CD14-positive monocyte (primary cell): ENCODE data around the gene ELMO1. TPM values are rescaled to one million over a fixed set of nuclear protein-coding genes. Genes with fewer than 3 reads are reported as not detected.
A peak's percentile ranks its signal among the peaks of the same experiment; 100 is the strongest.

Experiments
- DNase-seq, 3 donors: peaks; one replicate each; pipeline ENCODE4 v3.0.0-alpha.2; 2011 to 2022
- H2AFZ ChIP-seq: 2 replicates; pipeline ENCODE4 v1.6.0; 2012; ENCODE audit warnings: mild to moderate bottlenecking, low read depth, low read length, inconsistent platforms; ENCODE audit not compliant: insufficient read depth, poor library complexity, severe bottlenecking
- H3K27ac ChIP-seq, 2 donors: 1 replicate in 1 of 2; 2 replicates in 1 of 2; pipeline ENCODE4 v1.5.1; 2012 to 2013; ENCODE audit warnings: low read length in 2 of 2, control low read depth in 1 of 2, inconsistent platforms in 1 of 2, low read depth in 1 of 2, mild to moderate bottlenecking in 1 of 2
- H3K27me3 ChIP-seq, 2 donors: one replicate each; pipeline versions ENCODE4 v1.6.0 to v1.6.1; 2011 to 2013; ENCODE audit warnings: low read length in 2 of 2; ENCODE audit not compliant: control insufficient read depth in 2 of 2, insufficient read depth in 2 of 2
- H3K36me3 ChIP-seq, 2 donors: replicated peaks in 1 of 2; 1 replicate in 1 of 2; 2 replicates in 1 of 2; pipeline versions ENCODE4 v1.5.1 to v1.6.1; 2012 to 2013; ENCODE audit warnings: low read length in 2 of 2, control low read depth in 1 of 2, inconsistent platforms in 1 of 2, mild to moderate bottlenecking in 1 of 2; ENCODE audit not compliant: insufficient read depth in 2 of 2, control insufficient read depth in 1 of 2
- H3K4me1 ChIP-seq, 2 donors: 1 replicate in 1 of 2; 2 replicates in 1 of 2; pipeline versions ENCODE4 v1.5.1 to v1.6.1; 2012 to 2013; ENCODE audit warnings: low read length in 2 of 2, control low read depth in 1 of 2, inconsistent platforms in 1 of 2, mild to moderate bottlenecking in 1 of 2, moderate library complexity in 1 of 2; ENCODE audit not compliant: insufficient read depth in 2 of 2, control insufficient read depth in 1 of 2
- H3K4me2 ChIP-seq: replicated peaks from 2 replicates; pipeline ENCODE3; 2012; ENCODE audit warnings: low read length, moderate library complexity, mild to moderate bottlenecking; ENCODE audit not compliant: poor library complexity, severe bottlenecking; ENCODE audit errors: extremely low read depth
- H3K4me3 ChIP-seq, 3 experiments: fragments of 200-600 bp in 1 of 3; sonication (generic) in 1 of 3; replicated peaks in 1 of 3; 1 replicate in 2 of 3; 2 replicates in 1 of 3; pipeline ENCODE4 v1.5.1; 2011 to 2013; ENCODE audit warnings: low read length in 3 of 3, mild to moderate bottlenecking in 3 of 3, control low read depth in 2 of 3, low read depth in 2 of 3, inconsistent platforms in 1 of 3, moderate library complexity in 1 of 3
- H3K79me2 ChIP-seq: 2 replicates; pipeline ENCODE4 v1.6.0; 2012; ENCODE audit warnings: mild to moderate bottlenecking, control low read depth, inconsistent platforms, low read length, moderate library complexity; ENCODE audit not compliant: insufficient read depth
- H3K9ac ChIP-seq: 2 replicates; pipeline ENCODE4 v1.6.0; 2017; ENCODE audit warnings: low read length, mild to moderate bottlenecking; ENCODE audit not compliant: insufficient read depth, poor library complexity, severe bottlenecking
- H3K9me3 ChIP-seq, 2 donors: replicated peaks in 1 of 2; 1 replicate in 1 of 2; 2 replicates in 1 of 2; pipeline versions ENCODE4 v1.5.1 to v1.6.1; 2012 to 2013; ENCODE audit warnings: low read length in 2 of 2, control low read depth in 1 of 2; ENCODE audit not compliant: control insufficient read depth in 1 of 2, insufficient read depth in 1 of 2
- H4K20me1 ChIP-seq: 2 replicates; pipeline ENCODE4 v1.6.0; 2012; ENCODE audit warnings: mild to moderate bottlenecking, low read length, control low read depth, moderate library complexity; ENCODE audit not compliant: insufficient read depth
- H3K27ac Mint-ChIP-seq, 7 donors: one replicate each; pipeline ENCODE4 v1.8.0; 2020; ENCODE audit warnings: mild to moderate bottlenecking in 7 of 7, mixed read lengths in 7 of 7, moderate library complexity in 6 of 7, inconsistent platforms in 2 of 7
- H3K27me3 Mint-ChIP-seq, 3 donors: one replicate each; pipeline ENCODE4 v1.8.0; 2021 to 2022; ENCODE audit warnings: low read depth in 3 of 3, mild to moderate bottlenecking in 3 of 3, mixed read lengths in 3 of 3, moderate library complexity in 3 of 3, inconsistent platforms in 1 of 3
- H3K36me3 Mint-ChIP-seq, 2 donors: one replicate each; pipeline ENCODE4 v1.8.0; 2020; ENCODE audit warnings: mixed read lengths in 2 of 2, inconsistent platforms in 1 of 2, mild to moderate bottlenecking in 1 of 2
- H3K4me1 Mint-ChIP-seq: one replicate; pipeline ENCODE4 v1.8.0; 2020; ENCODE audit warnings: mild to moderate bottlenecking, mixed read lengths
- H3K4me3 Mint-ChIP-seq, 2 donors: one replicate each; pipeline ENCODE4 v1.8.0; 2020; ENCODE audit warnings: mild to moderate bottlenecking in 2 of 2, mixed read lengths in 2 of 2, moderate library complexity in 1 of 2
- H3K9me3 Mint-ChIP-seq, 7 donors: one replicate each; pipeline ENCODE4 v1.8.0; 2020 to 2022; ENCODE audit warnings: mixed read lengths in 7 of 7, mild to moderate bottlenecking in 6 of 7, moderate library complexity in 6 of 7, inconsistent platforms in 2 of 7
- CTCF ChIP-seq: fragments of 200-600 bp; IDR thresholded peaks from one replicate; pipeline ENCODE4 v1.8.0; 2022; ENCODE audit warnings: antibody characterized with exemption, mild to moderate bottlenecking
- WGBS: methylation state at CpG from one replicate; pipeline ENCODE4 v1.1.5; 2013; ENCODE audit warnings: missing lambda C conversion rate; ENCODE audit not compliant: insufficient coverage; 5-methylcytosine and 5-hydroxymethylcytosine counted together
- intact Hi-C, 2 donors: fragments of 100-400 bp; cut with micrococcal nuclease; formaldehyde crosslinking; loops; one replicate each; pipeline versions ENCODE4 v1.15.0 to v1.15.1; 2023
- polyA plus RNA-seq, 3 donors: library from polyadenylated mRNA; depleted of rRNA in 1 of 3; unstranded in 2 of 3; stranded (reverse) in 1 of 3; fragments of 300-500 nt in 2 of 3; fragments of >200 nt in 1 of 3; fragmentation: Illumina TruSeq in 2 of 3; gene quantifications; 1 replicate in 2 of 3; 2 replicates in 1 of 3; pipeline ENCODE4 v1.2.3, GENCODE V29; 2012 to 2021

Gene ELMO1
- polyA plus RNA-seq, 3 donors: 46.6 to 50.2 (median 46.7) TPM

- H3K4me3 Mint-ChIP-seq: no peak overlapping the region
- peaks cover 0 to 12% (median 2%) of the 10 kb centered on the region in 3 donors for H3K27me3 Mint-ChIP-seq
- peaks cover 0 to 3% of the 10 kb centered on the region in 2 donors for H3K36me3 Mint-ChIP-seq
- H3K27ac Mint-ChIP-seq: no peak overlapping the region
- H3K9ac ChIP-seq: no peak overlapping the region
- intact Hi-C loops: no loop called here
- peaks cover 0 to 5% of the 10 kb centered on the region in 2 donors for H3K27me3 ChIP-seq
- no peak for DNase-seq
- H3K9me3 ChIP-seq: no peaks in the 10 kb centered on the region
- H4K20me1 ChIP-seq: no peaks in the 10 kb centered on the region
- no peak overlapping the region for H3K4me2 ChIP-seq
- no peaks in the 10 kb centered on the region for H3K79me2 ChIP-seq
- no peak overlapping the region for H3K27ac ChIP-seq
- no peak overlapping the region for H3K4me3 ChIP-seq
- no peak for TF ChIP-seq CTCF
- WGBS: no CpG with 5 or more reads among the region's 5 CpGs
- H3K4me1 Mint-ChIP-seq: peaks cover 19% of the 10 kb centered on the region
- no peaks in the 10 kb centered on the region for H3K36me3 ChIP-seq
- H2AFZ ChIP-seq: no peak overlapping the region
- H3K9me3 Mint-ChIP-seq: peaks cover 0 to 3% (median 0%) of the 10 kb centered on the region in 7 donors
- peaks cover 14 to 17% of the 10 kb centered on the region in 2 donors for H3K4me1 ChIP-seq
Observed at GRCh38 chr7:37481722-37482288, 33.1 kb upstream of the ELMO1 start.

DNA sequence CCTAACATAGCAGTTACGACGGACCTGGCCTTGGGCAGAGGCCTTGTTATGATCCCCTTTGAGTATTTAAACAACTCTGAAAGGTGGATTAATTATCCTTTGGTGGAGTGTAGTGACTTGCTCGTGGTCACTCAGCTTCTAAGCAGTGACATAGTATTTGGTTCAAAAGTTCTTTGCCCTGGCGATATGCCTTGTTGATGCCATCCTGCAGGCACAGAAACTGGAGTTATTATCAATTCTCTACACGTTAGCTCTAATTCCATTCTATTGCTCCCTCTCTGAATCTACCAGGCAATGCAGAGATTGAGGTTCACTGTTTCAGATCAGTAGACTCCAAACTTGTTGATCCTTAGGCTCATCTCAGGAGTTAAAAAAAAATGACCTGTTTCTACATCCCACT, 32.5 kb upstream of the ELMO1 start:
- no peak overlapping the region for H3K27ac ChIP-seq
- no peaks in the 10 kb centered on the region for H3K36me3 ChIP-seq
- H3K36me3 Mint-ChIP-seq: peaks cover 0 to 3% of the 10 kb centered on the region in 2 donors
- intact Hi-C loops: no loop called here
- peaks cover 14 to 17% of the 10 kb centered on the region in 2 donors for H3K4me1 ChIP-seq
- H3K9ac ChIP-seq: no peak overlapping the region
- H3K4me1 Mint-ChIP-seq: peaks cover 19% of the 10 kb centered on the region
- WGBS: 77% methylated on average over 3 of the region's 5 CpGs
- no peaks in the 10 kb centered on the region for H3K79me2 ChIP-seq
- H3K4me3 Mint-ChIP-seq: no peak overlapping the region
- H3K9me3 ChIP-seq: no peaks in the 10 kb centered on the region
- no peak for DNase-seq
- H3K27ac Mint-ChIP-seq: no peak overlapping the region
- H3K4me2 ChIP-seq: peak overlapping the region; percentile 64
- H3K4me3 ChIP-seq: no peak overlapping the region
- TF ChIP-seq CTCF: no peak
- peaks cover 0 to 2% (median 0%) of the 10 kb centered on the region in 7 donors for H3K9me3 Mint-ChIP-seq
- peaks cover 1 to 17% (median 2%) of the 10 kb centered on the region in 3 donors for H3K27me3 Mint-ChIP-seq
- peaks cover 0 to 5% of the 10 kb centered on the region in 2 donors for H3K27me3 ChIP-seq
- H4K20me1 ChIP-seq: no peaks in the 10 kb centered on the region
- no peak overlapping the region for H2AFZ ChIP-seq
